ENCODE results near the gene MAML3. TPM values are rescaled to one million over a fixed set of nuclear protein-coding genes. Genes with fewer than 3 reads are reported as not detected.

The MAML3 gene
- total RNA-seq, 5 donors from 2014 or later (not counting 1 experiment from before 2014, with no cell fraction given) = 2.0 to 3.4 (median 2.7) TPM

GRCh38 chr4:140136509-140136908 is 17.5 kb downstream of the MAML3 start:
- WGBS (ENCODE audit: insufficient coverage) = no CpG with 5 or more reads among the region's 4 CpGs
- Mint-ChIP-seq H3K4me3 (no peak overlapping the region), H3K36me3 (no peaks in the 10 kb centered on the region), H3K9me3 (no peaks in the 10 kb centered on the region), H3K27me3 (peaks cover 0 to 4% of the 10 kb centered on the region in 2 donors), H3K27ac (no peak overlapping the region), H3K4me1 (peaks cover 14 to 26% (median 19%) of the 10 kb centered on the region in 3 donors)
- DNase-seq (no peak), ATAC-seq (replicated peaks in 1 of 4) (no peak)
- Histone ChIP-seq H3K27ac (ENCODE audit: low read length) (no peak overlapping the region), H3K4me3 (ENCODE audit: control insufficient read depth in 1 of 2, extremely low read depth in 1 of 2, low read length in 1 of 2) (no peak overlapping the region), H3K36me3 (ENCODE audit: control insufficient read depth in 2 of 2, extremely low read depth in 1 of 2, insufficient read depth in 1 of 2, low read length in 1 of 2) (no peaks in the 10 kb centered on the region), H3K27me3 (replicated peaks in 1 of 2; ENCODE audit: control insufficient read depth in 2 of 2, extremely low read depth in 1 of 2, insufficient read depth in 2 of 2, low read length in 1 of 2) (peaks cover 0 to 3% of the 10 kb centered on the region in 2 experiments), H3K9me3 (no peaks in the 10 kb centered on the region), H3K4me1 (ENCODE audit: control insufficient read depth in 1 of 2, extremely low read depth in 1 of 2, insufficient read depth in 2 of 2, low read length in 2 of 2) (peaks cover 0 to 26% of the 10 kb centered on the region in 2 experiments)
- ChIA-PET POLR2A (no interaction called here), CTCF (interaction anchor here in 1 of 2 donors (0.6 kb wide), 1 partner anchor 91 kb away, joined by 5 read pairs; no protein-coding TSS in a partner anchor)

GRCh38 chr4:140135529-140136088 is 18.4 kb downstream of the MAML3 start:
- H3K36me3 ChIP-seq (ENCODE audit: control insufficient read depth in 2 of 2, extremely low read depth in 1 of 2, insufficient read depth in 1 of 2, low read length in 1 of 2) = no peaks in the 10 kb centered on the region
- no peaks in the 10 kb centered on the region for H3K36me3 Mint-ChIP-seq
- H3K4me1 Mint-ChIP-seq = peaks cover 14 to 27% (median 19%) of the 10 kb centered on the region in 3 donors
- no peak overlapping the region for H3K27ac ChIP-seq (ENCODE audit: low read length)
- H3K9me3 ChIP-seq = no peaks in the 10 kb centered on the region
- ATAC-seq (replicated peaks in 1 of 4) (no peak), DNase-seq (no peak)
- ChIA-PET CTCF (interaction anchor here (0.6 to 0.9 kb wide), 2 partner anchors 57 to 90 kb away, joined by 3 to 5 read pairs; no protein-coding TSS in a partner anchor), POLR2A (no interaction called here)
- no peak overlapping the region for H3K4me3 Mint-ChIP-seq
- no peaks in the 10 kb centered on the region for H3K9me3 Mint-ChIP-seq
- H3K27me3 Mint-ChIP-seq = peaks cover 0 to 4% of the 10 kb centered on the region in 2 donors
- no peak overlapping the region for H3K27ac Mint-ChIP-seq
- H3K4me1 ChIP-seq (ENCODE audit: control insufficient read depth in 1 of 2, extremely low read depth in 1 of 2, insufficient read depth in 2 of 2, low read length in 2 of 2) = peaks cover 0 to 26% of the 10 kb centered on the region in 2 experiments
- WGBS (ENCODE audit: insufficient coverage) = 93% methylated on average over 4 of the region's 8 CpGs
- H3K27me3 ChIP-seq (replicated peaks in 1 of 2; ENCODE audit: control insufficient read depth in 2 of 2, extremely low read depth in 1 of 2, insufficient read depth in 2 of 2, low read length in 1 of 2) = peaks cover 0 to 3% of the 10 kb centered on the region in 2 experiments
- H3K4me3 ChIP-seq (ENCODE audit: control insufficient read depth in 1 of 2, extremely low read depth in 1 of 2, low read length in 1 of 2) = no peak overlapping the region

- peaks cover 14 to 27% (median 19%) of the 10 kb centered on the region in 3 donors for H3K4me1 Mint-ChIP-seq
- Histone ChIP-seq H3K4me1 (ENCODE audit: control insufficient read depth in 1 of 2, extremely low read depth in 1 of 2, insufficient read depth in 2 of 2, low read length in 2 of 2) (peaks cover 0 to 26% of the 10 kb centered on the region in 2 experiments), H3K27ac (ENCODE audit: low read length) (no peak overlapping the region), H3K9me3 (no peaks in the 10 kb centered on the region), H3K27me3 (replicated peaks in 1 of 2; ENCODE audit: control insufficient read depth in 2 of 2, extremely low read depth in 1 of 2, insufficient read depth in 2 of 2, low read length in 1 of 2) (peaks cover 0 to 3% of the 10 kb centered on the region in 2 experiments), H3K4me3 (ENCODE audit: control insufficient read depth in 1 of 2, extremely low read depth in 1 of 2, low read length in 1 of 2) (no peak overlapping the region), H3K36me3 (ENCODE audit: control insufficient read depth in 2 of 2, extremely low read depth in 1 of 2, insufficient read depth in 1 of 2, low read length in 1 of 2) (no peaks in the 10 kb centered on the region)
- POLR2A ChIA-PET = no interaction called here
- 67% methylated on average over 1 of the region's 9 CpGs for WGBS (ENCODE audit: insufficient coverage)
- H3K9me3 Mint-ChIP-seq = no peaks in the 10 kb centered on the region
- ATAC-seq (replicated peaks in 1 of 4) (no peak), DNase-seq (no peak)
- no peak overlapping the region for H3K27ac Mint-ChIP-seq
- H3K27me3 Mint-ChIP-seq = peaks cover 0 to 4% of the 10 kb centered on the region in 2 donors
- no peak overlapping the region for H3K4me3 Mint-ChIP-seq
- no peaks in the 10 kb centered on the region for H3K36me3 Mint-ChIP-seq
- CTCF ChIA-PET = interaction anchor here in 1 of 2 donors (0.9 kb wide), 1 partner anchor 56 kb away, joined by 3 read pairs; no protein-coding TSS in a partner anchor
These were observed 19.1 kb downstream of the MAML3 start for GRCh38 chr4:140134746-140135425.

- no peak overlapping the region for H3K4me3 ChIP-seq (ENCODE audit: control insufficient read depth in 1 of 2, extremely low read depth in 1 of 2, low read length in 1 of 2)
- CTCF ChIA-PET = no interaction called here
- no peak for ATAC-seq (replicated peaks in 1 of 4)
- Mint-ChIP-seq H3K9me3 (no peaks in the 10 kb centered on the region), H3K36me3 (no peaks in the 10 kb centered on the region), H3K27ac (no peak overlapping the region), H3K4me1 (peaks cover 14 to 27% (median 19%) of the 10 kb centered on the region in 3 donors), H3K4me3 (no peak overlapping the region), H3K27me3 (peaks cover 0 to 4% of the 10 kb centered on the region in 2 donors)
- H3K9me3 ChIP-seq = no peaks in the 10 kb centered on the region
- H3K27me3 ChIP-seq (replicated peaks in 1 of 2; ENCODE audit: control insufficient read depth in 2 of 2, extremely low read depth in 1 of 2, insufficient read depth in 2 of 2, low read length in 1 of 2) = peaks cover 0 to 3% of the 10 kb centered on the region in 2 experiments
- DNase-seq = no peak
- H3K4me1 ChIP-seq (ENCODE audit: control insufficient read depth in 1 of 2, extremely low read depth in 1 of 2, insufficient read depth in 2 of 2, low read length in 2 of 2) = peaks cover 0 to 26% of the 10 kb centered on the region in 2 experiments
- POLR2A ChIA-PET = no interaction called here
- H3K27ac ChIP-seq (ENCODE audit: low read length) = no peak overlapping the region
- H3K36me3 ChIP-seq (ENCODE audit: control insufficient read depth in 2 of 2, extremely low read depth in 1 of 2, insufficient read depth in 1 of 2, low read length in 1 of 2) = no peaks in the 10 kb centered on the region
- no CpG with 5 or more reads among the region's 3 CpGs for WGBS (ENCODE audit: insufficient coverage)
These were observed 20.4 kb downstream of the MAML3 start for GRCh38 chr4:140133576-140133975.

GRCh38 chr4:140131675-140132229 is 22.2 kb downstream of the MAML3 start:
- no peak for DNase-seq
- Histone ChIP-seq H3K9me3 (no peaks in the 10 kb centered on the region), H3K4me3 (ENCODE audit: control insufficient read depth in 1 of 2, extremely low read depth in 1 of 2, low read length in 1 of 2) (no peak overlapping the region), H3K36me3 (ENCODE audit: control insufficient read depth in 2 of 2, extremely low read depth in 1 of 2, insufficient read depth in 1 of 2, low read length in 1 of 2) (no peaks in the 10 kb centered on the region), H3K4me1 (ENCODE audit: control insufficient read depth in 1 of 2, extremely low read depth in 1 of 2, insufficient read depth in 2 of 2, low read length in 2 of 2) (peaks cover 0 to 16% of the 10 kb centered on the region in 2 experiments), H3K27me3 (replicated peaks in 1 of 2; ENCODE audit: control insufficient read depth in 2 of 2, extremely low read depth in 1 of 2, insufficient read depth in 2 of 2, low read length in 1 of 2) (peaks cover 0 to 3% of the 10 kb centered on the region in 2 experiments), H3K27ac (ENCODE audit: low read length) (no peak overlapping the region)
- Mint-ChIP-seq H3K9me3 (no peaks in the 10 kb centered on the region), H3K36me3 (no peaks in the 10 kb centered on the region), H3K4me3 (peak overlapping the region in 1 of 3 donors; percentile 60), H3K27me3 (peaks cover 0 to 3% of the 10 kb centered on the region in 2 donors), H3K4me1 (peaks cover 10 to 17% (median 14%) of the 10 kb centered on the region in 3 donors), H3K27ac (no peak overlapping the region)
- ATAC-seq (replicated peaks in 1 of 4) = no peak
- ChIA-PET CTCF (no interaction called here), POLR2A (interaction anchor here in 1 of 2 donors (0.5 to 0.6 kb wide), 2 partner anchors 9 to 12 kb away, joined by 3 to 5 read pairs; no protein-coding TSS in a partner anchor)
- no CpG with 5 or more reads among the region's 5 CpGs for WGBS (ENCODE audit: insufficient coverage)

- H3K27me3 Mint-ChIP-seq = peaks cover 0 to 3% of the 10 kb centered on the region in 2 donors
- ChIA-PET POLR2A (interaction anchor here in 1 of 2 donors (0.6 kb wide), 1 partner anchor 61 kb away, joined by 3 read pairs; no protein-coding TSS in a partner anchor), CTCF (no interaction called here)
- H3K4me1 Mint-ChIP-seq = peaks cover 10 to 17% (median 11%) of the 10 kb centered on the region in 3 donors
- ATAC-seq (replicated peaks in 1 of 4) = no peak
- WGBS (ENCODE audit: insufficient coverage) = no CpG with 5 or more reads among the region's 2 CpGs
- Histone ChIP-seq H3K27ac (ENCODE audit: low read length) (no peak overlapping the region), H3K9me3 (no peaks in the 10 kb centered on the region), H3K27me3 (replicated peaks in 1 of 2; ENCODE audit: control insufficient read depth in 2 of 2, extremely low read depth in 1 of 2, insufficient read depth in 2 of 2, low read length in 1 of 2) (peaks cover 0 to 3% of the 10 kb centered on the region in 2 experiments), H3K36me3 (ENCODE audit: control insufficient read depth in 2 of 2, extremely low read depth in 1 of 2, insufficient read depth in 1 of 2, low read length in 1 of 2) (no peaks in the 10 kb centered on the region), H3K4me3 (ENCODE audit: control insufficient read depth in 1 of 2, extremely low read depth in 1 of 2, low read length in 1 of 2) (no peak overlapping the region), H3K4me1 (ENCODE audit: control insufficient read depth in 1 of 2, extremely low read depth in 1 of 2, insufficient read depth in 2 of 2, low read length in 2 of 2) (peaks cover 0 to 16% of the 10 kb centered on the region in 2 experiments)
- H3K27ac Mint-ChIP-seq = no peak overlapping the region
- no peaks in the 10 kb centered on the region for H3K36me3 Mint-ChIP-seq
- H3K4me3 Mint-ChIP-seq = no peak overlapping the region
- DNase-seq = no peak
- H3K9me3 Mint-ChIP-seq = no peaks in the 10 kb centered on the region
These were observed 23.3 kb downstream of the MAML3 start for GRCh38 chr4:140130677-140131076.

Data from T-cell (primary cell).